Aorta (tissue), 5 donors: ENCODE measurements around the gene ZNF516. TPM values are rescaled to one million over a fixed set of nuclear protein-coding genes. Genes with fewer than 3 reads are reported as not detected.

Source experiments
- ATAC-seq: fragments of 200-7000 bp; cut with Tn5 transposase; one replicate; pipeline ENCODE4 v1.9.1; 2022; ENCODE audit warnings: moderate library complexity; ENCODE audit not compliant: low FRiP score
- DNase-seq, 2 donors: peaks; one replicate each; pipeline ENCODE4 v3.0.0-alpha.2; 2020
- H3K27ac ChIP-seq, 2 donors: one replicate each; pipeline ENCODE4 v1.5.1; 2013; ENCODE audit warnings: low read length in 2 of 2, mild to moderate bottlenecking in 2 of 2, moderate library complexity in 2 of 2, control low read depth in 1 of 2, inconsistent platforms in 1 of 2, low read depth in 1 of 2
- H3K27me3 ChIP-seq, 2 donors: one replicate each; pipeline ENCODE4 v1.6.1; 2013; ENCODE audit warnings: control low read depth in 1 of 2, low read length in 1 of 2, mild to moderate bottlenecking in 1 of 2, moderate library complexity in 1 of 2; ENCODE audit not compliant: insufficient read depth in 2 of 2, control insufficient read depth in 1 of 2
- H3K36me3 ChIP-seq, 2 donors: one replicate each; pipeline ENCODE4 v1.6.1; 2013; ENCODE audit warnings: control low read depth in 1 of 2, low read length in 1 of 2, mild to moderate bottlenecking in 1 of 2; ENCODE audit not compliant: insufficient read depth in 2 of 2, control insufficient read depth in 1 of 2
- H3K4me1 ChIP-seq, 2 donors: one replicate each; pipeline ENCODE4 v1.6.1; 2013; ENCODE audit warnings: low read length in 2 of 2, control low read depth in 1 of 2, mild to moderate bottlenecking in 1 of 2, moderate library complexity in 1 of 2; ENCODE audit not compliant: insufficient read depth in 2 of 2, control insufficient read depth in 1 of 2
- H3K4me3 ChIP-seq, 2 donors: one replicate each; pipeline ENCODE4 v1.5.1; 2013; ENCODE audit warnings: low read length in 2 of 2, control low read depth in 1 of 2, mild to moderate bottlenecking in 1 of 2
- H3K9me3 ChIP-seq: one replicate; pipeline ENCODE4 v1.6.1; 2013; ENCODE audit warnings: mild to moderate bottlenecking, low read length; ENCODE audit not compliant: control insufficient read depth
- WGBS, 2 donors: extraction: QIAGEN DNeasy Blood & Tissue Kit; methylation state at CpG; one replicate each; pipeline ENCODE4 v1.1.7; 2013; 5-methylcytosine and 5-hydroxymethylcytosine counted together
- intact Hi-C, 2 donors: fragments of 100-400 bp; cut with DNase I; formaldehyde crosslinking; loops; one replicate each; pipeline versions ENCODE4 v1.14.2 to v1.15.0; 2022
- polyA plus RNA-seq, 2 donors: library from polyadenylated mRNA; stranded (reverse); fragments of 200-250 nt; gene quantifications; one replicate each; pipeline ENCODE4 v1.2.3, GENCODE V29; 2013
- total RNA-seq, 2 donors: library from RNA; stranded (reverse); fragmentation: NEBNext Ultra II Directional; extraction: Animal tissue kit (Norgen Biotek cat#: 25700); gene quantifications; one replicate each; pipeline ENCODE4 v1.2.1, GENCODE V29; 2021
- donor health status: healthy with polysubstance abuse.
- donor health status: Bipolar disorder and iron deficiency.
- donor health status: DM: no; HTN: no; CAD: no.
- donor health status: DM: no; HTN: no; CAD: no.
- donor health status: DM: yes; HTN: yes; CAD: no.

ZNF516 gene
- total and polyA plus RNA-seq, 4 donors: 2.0 to 55.6 (median 17.1) TPM

DNA sequence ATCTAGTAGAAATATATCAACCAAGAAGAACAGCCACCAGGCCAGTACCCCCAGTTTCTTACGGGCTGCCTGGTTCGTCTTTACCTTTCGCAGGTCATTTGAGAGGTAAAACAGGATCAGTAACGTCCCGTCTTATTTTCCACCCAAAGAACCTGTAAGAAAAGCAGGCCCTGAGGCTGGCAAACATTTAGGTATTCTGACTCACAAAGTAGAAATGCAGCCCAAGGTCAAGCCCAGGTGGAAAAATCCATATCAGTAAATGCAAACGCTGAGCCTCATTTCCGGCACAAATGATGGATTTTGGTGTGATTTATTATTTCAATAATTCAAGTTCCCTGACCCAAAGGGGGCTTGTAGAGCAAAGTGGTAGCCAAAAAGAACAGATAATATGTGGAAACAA is 171.2 kb downstream of the ZNF516 start:
- 77 to 79% methylated on average over 7 of the region's 7 CpGs for WGBS, 2 donors
- intact Hi-C loops: no loop called here
- ATAC-seq (no peak), DNase-seq (no peak)
- Histone ChIP-seq H3K27ac (no peak overlapping the region), H3K36me3 (no peaks in the 10 kb centered on the region), H3K4me3 (no peak overlapping the region), H3K9me3 (peaks cover 1% of the 10 kb centered on the region), H3K4me1 (no peaks in the 10 kb centered on the region), H3K27me3 (no peaks in the 10 kb centered on the region)

DNA sequence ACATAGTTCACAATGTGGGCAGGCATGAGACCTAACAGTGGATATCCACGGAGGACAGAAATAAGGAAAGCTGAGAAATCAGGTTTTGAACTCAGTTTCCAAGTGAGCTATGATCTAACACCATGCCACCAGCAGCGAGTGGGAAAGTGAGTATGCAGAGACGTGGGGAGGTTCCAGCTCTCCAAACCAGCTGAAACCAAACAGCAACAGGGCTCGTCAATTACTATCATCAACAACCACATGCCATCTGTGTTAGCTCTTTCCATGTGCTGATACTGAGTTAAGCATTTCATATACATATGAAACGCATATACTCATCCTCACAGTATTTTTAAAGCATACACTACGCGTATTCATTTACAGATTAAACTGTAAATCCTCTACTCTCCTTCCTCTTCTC is 172.4 kb downstream of the ZNF516 start:
- DNase-seq (no peak), ATAC-seq (no peak)
- no peak overlapping the region for H3K27ac ChIP-seq
- no peaks in the 10 kb centered on the region for H3K4me1 ChIP-seq
- no peaks in the 10 kb centered on the region for H3K36me3 ChIP-seq
- intact Hi-C loops: no loop called here
- H3K4me3 ChIP-seq: no peak overlapping the region
- no peaks in the 10 kb centered on the region for H3K27me3 ChIP-seq
- no peaks in the 10 kb centered on the region for H3K9me3 ChIP-seq
- WGBS, 2 donors: 83 to 86% methylated on average over 7 of the region's 7 CpGs

DNA sequence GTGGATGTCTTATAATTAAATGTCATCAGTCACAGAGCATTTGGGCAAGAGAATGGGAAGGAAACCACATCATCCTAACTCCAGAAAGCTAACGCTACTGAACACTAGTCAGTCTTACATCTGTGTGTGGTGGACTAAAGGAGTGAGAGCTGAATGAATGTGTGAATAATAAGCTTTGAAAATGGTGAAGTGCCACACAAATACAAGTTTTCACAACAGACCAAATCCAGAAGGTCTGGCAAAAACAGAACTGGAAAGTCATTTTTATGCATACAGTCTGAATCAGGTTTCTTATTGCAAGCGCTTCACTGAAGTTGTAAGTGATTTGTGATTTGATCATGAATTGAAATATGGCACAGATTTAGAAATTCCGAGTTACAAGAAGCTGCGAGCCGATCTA is 175.7 kb downstream of the ZNF516 start:
- Histone ChIP-seq H3K36me3 (no peaks in the 10 kb centered on the region), H3K9me3 (no peaks in the 10 kb centered on the region), H3K4me3 (no peak overlapping the region), H3K27me3 (no peaks in the 10 kb centered on the region), H3K27ac (no peak overlapping the region), H3K4me1 (no peaks in the 10 kb centered on the region)
- intact Hi-C loops: no loop called here
- WGBS, 2 donors: 86 to 90% methylated on average over 5 of the region's 5 CpGs
- ATAC-seq: no peak
- DNase-seq: no peak

DNA sequence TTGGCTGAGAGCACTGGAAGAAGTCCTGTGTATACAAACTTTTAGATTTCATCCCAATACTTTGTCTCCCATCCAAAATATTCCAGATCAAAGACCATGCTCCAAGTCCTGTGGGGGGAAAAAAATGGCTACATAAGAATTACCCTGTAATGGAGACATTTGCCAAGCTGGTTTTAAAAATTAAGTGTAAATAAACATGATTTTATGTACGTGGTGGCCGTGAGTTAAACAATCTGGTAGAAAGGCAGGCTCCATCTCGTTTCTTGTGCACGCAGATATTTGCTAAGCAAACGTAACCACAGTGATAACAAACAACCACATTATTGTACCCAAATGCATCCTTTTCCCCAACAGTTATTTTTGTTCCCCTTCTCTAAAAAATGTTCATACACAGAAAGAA is 176.4 kb downstream of the ZNF516 start:
- Histone ChIP-seq H3K9me3 (no peaks in the 10 kb centered on the region), H3K4me3 (no peak overlapping the region), H3K27me3 (no peaks in the 10 kb centered on the region), H3K4me1 (no peaks in the 10 kb centered on the region), H3K36me3 (no peaks in the 10 kb centered on the region), H3K27ac (no peak overlapping the region)
- DNase-seq (no peak), ATAC-seq (no peak)
- WGBS, 2 donors: 39 to 46% methylated on average over 5 of the region's 5 CpGs
- intact Hi-C loops: no loop called here

DNA sequence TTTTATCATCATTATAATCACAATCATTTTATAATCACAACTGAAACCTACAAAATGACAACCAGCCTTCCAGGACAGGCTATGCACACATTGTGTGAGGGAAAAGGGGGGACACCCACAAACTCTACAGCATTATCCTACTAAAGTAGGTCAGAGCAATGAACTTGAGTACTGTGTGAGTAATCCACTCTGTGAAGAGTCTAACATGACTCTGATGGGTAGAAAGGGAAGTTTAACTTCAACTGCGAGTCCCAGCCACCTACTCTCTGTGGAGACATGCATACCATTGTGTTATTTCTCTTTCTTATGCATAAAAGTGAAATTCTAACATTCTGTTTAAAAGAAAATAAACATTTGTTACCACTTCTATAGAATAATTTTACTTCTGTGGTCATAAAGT is 177.9 kb downstream of the ZNF516 start:
- Histone ChIP-seq H3K36me3 (no peaks in the 10 kb centered on the region), H3K27ac (no peak overlapping the region), H3K27me3 (no peaks in the 10 kb centered on the region), H3K4me3 (no peak overlapping the region), H3K9me3 (no peaks in the 10 kb centered on the region), H3K4me1 (no peaks in the 10 kb centered on the region)
- DNase-seq: no peak
- intact Hi-C loops: no loop called here
- 78 to 79% methylated on average over 1 of the region's 1 CpG for WGBS, 2 donors
- no peak for ATAC-seq

DNA sequence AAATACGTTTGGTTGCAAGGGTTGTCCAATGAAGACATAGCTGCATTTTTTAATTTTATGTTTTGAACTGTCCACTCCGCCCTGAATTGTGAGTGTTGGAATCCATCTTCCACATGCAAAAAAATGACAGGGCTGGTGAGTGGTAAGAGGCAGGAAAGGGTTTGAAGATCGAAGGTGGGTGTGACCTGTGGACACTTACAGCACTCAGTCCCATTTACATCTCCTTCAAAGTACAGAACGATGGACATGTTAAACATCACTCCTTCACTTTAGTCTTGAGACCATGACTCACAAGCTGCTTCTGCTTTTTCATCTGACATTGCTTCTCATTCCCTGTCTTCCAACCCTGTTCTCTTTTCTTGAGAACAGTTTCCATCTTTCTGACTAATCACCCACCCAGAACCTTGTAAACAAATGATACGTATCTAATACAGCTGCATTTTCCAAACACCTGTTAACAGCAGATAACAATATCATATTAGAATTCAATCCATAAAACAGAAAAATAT is 179.3 kb downstream of the ZNF516 start:
- ATAC-seq (no peak), DNase-seq (no peak)
- Histone ChIP-seq H3K4me1 (no peaks in the 10 kb centered on the region), H3K4me3 (no peak overlapping the region), H3K27me3 (no peaks in the 10 kb centered on the region), H3K9me3 (no peaks in the 10 kb centered on the region), H3K36me3 (no peaks in the 10 kb centered on the region), H3K27ac (no peak overlapping the region)
- intact Hi-C loops: no loop called here
- 60 to 62% methylated on average over 5 of the region's 5 CpGs for WGBS, 2 donors

DNA sequence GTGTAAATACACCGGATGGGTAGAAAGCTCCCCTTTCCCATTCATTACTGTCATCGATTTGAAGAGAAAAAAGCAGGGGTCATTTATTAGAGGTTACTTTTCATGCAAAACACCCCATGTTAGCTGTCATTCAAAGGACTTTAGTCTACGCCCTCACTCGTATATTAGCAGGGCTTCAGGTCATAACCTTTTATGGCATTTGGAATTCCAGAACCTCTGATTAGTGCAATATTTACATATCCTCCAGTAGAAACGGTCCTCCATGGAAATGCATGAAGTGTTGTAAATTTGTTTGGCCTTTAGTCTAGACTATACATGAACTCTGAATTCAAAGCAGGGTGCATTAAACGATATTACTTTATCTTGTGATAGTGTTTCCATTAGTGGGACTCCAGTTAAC is 180.5 kb downstream of the ZNF516 start:
- WGBS, 2 donors: 21 to 24% methylated on average over 6 of the region's 6 CpGs
- no peaks in the 10 kb centered on the region for H3K36me3 ChIP-seq
- H3K9me3 ChIP-seq: no peaks in the 10 kb centered on the region
- H3K4me1 ChIP-seq: no peaks in the 10 kb centered on the region
- no peak overlapping the region for H3K27ac ChIP-seq
- intact Hi-C loops: no loop called here
- H3K27me3 ChIP-seq: no peaks in the 10 kb centered on the region
- H3K4me3 ChIP-seq: no peak overlapping the region
- ATAC-seq: no peak
- no peak for DNase-seq

DNA sequence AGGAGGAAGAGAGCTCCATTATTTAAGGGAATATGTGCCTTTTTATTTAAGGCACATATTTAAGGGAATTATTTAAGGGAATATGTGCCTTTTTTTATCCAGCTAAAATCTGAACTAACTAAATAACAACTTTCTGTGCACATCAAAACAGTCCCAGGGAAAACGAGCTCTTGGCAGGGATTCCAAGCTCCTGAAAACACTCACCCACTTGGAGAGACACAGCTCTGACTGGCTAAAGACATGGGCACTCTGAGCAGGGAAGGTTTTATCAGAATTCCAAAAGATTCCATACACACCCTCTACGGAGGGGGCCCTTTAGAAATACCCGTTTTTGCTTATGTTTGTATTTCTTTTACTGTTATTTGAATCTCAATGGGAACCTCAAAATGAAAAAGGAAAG is 181.0 kb downstream of the ZNF516 start:
- no peaks in the 10 kb centered on the region for H3K27me3 ChIP-seq
- WGBS, 2 donors: 1 to 2% methylated on average over 3 of the region's 3 CpGs
- no peaks in the 10 kb centered on the region for H3K36me3 ChIP-seq
- intact Hi-C loops: no loop called here
- no peak overlapping the region for H3K27ac ChIP-seq
- no peaks in the 10 kb centered on the region for H3K9me3 ChIP-seq
- ATAC-seq: no peak
- no peaks in the 10 kb centered on the region for H3K4me1 ChIP-seq
- no peak for DNase-seq
- no peak overlapping the region for H3K4me3 ChIP-seq
